Loucy (cell line): ENCODE measurements around the gene USP2.

Experiments used
- H2AFZ ChIP-seq: fragments of 200-600 bp; sonication (generic); 2 replicates; pipeline ENCODE4 v1.6.0; 2016; ENCODE audit warnings: antibody characterized with exemption, mild to moderate bottlenecking, low read length, moderate library complexity
- H3F3A ChIP-seq: fragments of 200-600 bp; 2 replicates; pipeline ENCODE4 v1.6.0; 2016; ENCODE audit warnings: antibody characterized with exemption, low read depth, mild to moderate bottlenecking
- H3K27me3 ChIP-seq: fragments of 200-600 bp; sonication (generic); 2 replicates; pipeline ENCODE4 v1.6.1; 2014; ENCODE audit warnings: low read length, mild to moderate bottlenecking; ENCODE audit not compliant: insufficient read depth, poor library complexity, severe bottlenecking
- H3K36me3 ChIP-seq: fragments of 200-600 bp; sonication (generic); 2 replicates; pipeline ENCODE4 v1.6.1; 2016; ENCODE audit warnings: low read length; ENCODE audit not compliant: insufficient read depth
- H3K4me1 ChIP-seq: fragments of 200-600 bp; sonication (generic); 2 replicates; pipeline ENCODE4 v1.5.1; 2014; ENCODE audit warnings: low read length, mild to moderate bottlenecking; ENCODE audit not compliant: insufficient read depth, poor library complexity, severe bottlenecking
- H3K4me2 ChIP-seq: fragments of 200-600 bp; sonication (generic); 2 replicates; pipeline ENCODE4 v1.6.0; 2014; ENCODE audit warnings: antibody characterized with exemption, low read length, low read depth, mild to moderate bottlenecking; ENCODE audit not compliant: poor library complexity, severe bottlenecking
- H3K4me3 ChIP-seq: fragments of 200-600 bp; sonication (generic); 2 replicates; pipeline ENCODE4 v1.5.1; 2014; ENCODE audit warnings: low read length, mild to moderate bottlenecking, mixed read lengths; ENCODE audit not compliant: poor library complexity, severe bottlenecking
- H3K79me2 ChIP-seq: fragments of 200-600 bp; sonication (generic); 2 replicates; pipeline ENCODE4 v1.6.1; 2014; ENCODE audit warnings: low read length; ENCODE audit not compliant: insufficient read depth
- H3K9ac ChIP-seq: fragments of 200-600 bp; sonication (generic); 2 replicates; pipeline ENCODE4 v1.6.0; 2014; ENCODE audit warnings: mild to moderate bottlenecking, low read depth, low read length, moderate library complexity; ENCODE audit not compliant: poor library complexity, severe bottlenecking
- H3K9me2 ChIP-seq: fragments of 200-600 bp; sonication (generic); replicated peaks from 2 replicates; pipeline ENCODE4 v1.6.1; 2016; ENCODE audit warnings: low read depth, low read length, mixed read lengths
- H3K9me3 ChIP-seq: fragments of 200-600 bp; sonication (generic); 2 replicates; pipeline ENCODE4 v1.6.1; 2014; ENCODE audit warnings: mild to moderate bottlenecking, antibody characterized with exemption, low read length, low read depth; ENCODE audit not compliant: insufficient read depth
- H4K20me1 ChIP-seq: fragments of 200-600 bp; sonication (generic); 2 replicates; pipeline ENCODE4 v1.6.0; 2014; ENCODE audit warnings: antibody characterized with exemption, low read length, mild to moderate bottlenecking; ENCODE audit not compliant: insufficient read depth, poor library complexity, severe bottlenecking
- EZH2phosphoT487 ChIP-seq: fragments of 200-600 bp; IDR thresholded peaks from 2 replicates; pipeline ENCODE4 v1.6.1; 2018; ENCODE audit warnings: antibody characterized with exemption, mild to moderate bottlenecking, moderate library complexity, borderline replicate concordance
- TF ChIP-seq, protein P1 (sequence below): fragments of 200-600 bp; sonication (generic); conservative IDR thresholded peaks from 2 replicates; pipeline ENCODE4 v1.5.1; 2014; ENCODE audit warnings: mild to moderate bottlenecking, antibody characterized with exemption, low read length

USP2 gene

DNA sequence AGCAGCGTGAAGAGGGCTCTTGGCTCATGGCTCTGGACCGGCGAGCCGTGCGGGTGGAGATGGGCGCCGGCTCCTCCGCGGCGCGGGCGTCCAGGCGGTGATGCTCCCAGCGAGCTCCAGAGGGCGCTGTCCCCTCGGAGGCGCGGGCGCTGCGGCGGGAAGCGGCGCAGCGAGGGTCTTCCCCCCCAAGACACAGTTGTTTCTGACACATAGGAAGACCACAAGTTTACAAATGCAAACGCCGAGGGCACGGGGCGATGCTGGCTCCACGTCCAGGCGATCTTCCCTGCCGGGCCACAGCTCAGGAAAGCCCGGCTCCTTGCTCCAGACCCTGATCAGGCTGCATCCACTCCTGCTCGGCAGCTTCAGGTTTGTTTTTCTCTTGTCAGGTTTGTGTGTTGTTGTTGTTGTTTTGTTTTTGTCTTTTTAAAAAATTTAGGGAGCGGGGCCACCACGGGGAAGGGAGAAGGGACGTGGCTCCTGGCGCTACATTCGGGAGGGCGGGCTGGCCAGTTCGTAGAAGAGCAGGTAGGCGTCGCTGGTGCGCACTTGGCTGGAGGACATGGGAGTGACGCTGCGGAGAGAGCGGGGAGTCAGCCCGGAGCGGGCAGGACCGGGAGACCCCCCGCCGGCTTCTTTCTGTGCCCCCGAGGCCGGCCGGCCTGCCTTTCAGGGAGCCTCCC is 25.0 kb downstream of the USP2 start:
- no peaks in the 10 kb centered on the region for H4K20me1 ChIP-seq
- H3K27me3 ChIP-seq = no peaks in the 10 kb centered on the region
- H3K4me2 ChIP-seq = peak overlapping the region; percentile 86
- peak overlapping the region; percentile 83 for H3K9ac ChIP-seq
- no peaks in the 10 kb centered on the region for H3K9me3 ChIP-seq
- no peaks in the 10 kb centered on the region for H3F3A ChIP-seq
- H3K9me2 ChIP-seq = no peaks in the 10 kb centered on the region
- H3K4me3 ChIP-seq = peak overlapping the region; percentile 90
- TF ChIP-seq, protein P1, sequence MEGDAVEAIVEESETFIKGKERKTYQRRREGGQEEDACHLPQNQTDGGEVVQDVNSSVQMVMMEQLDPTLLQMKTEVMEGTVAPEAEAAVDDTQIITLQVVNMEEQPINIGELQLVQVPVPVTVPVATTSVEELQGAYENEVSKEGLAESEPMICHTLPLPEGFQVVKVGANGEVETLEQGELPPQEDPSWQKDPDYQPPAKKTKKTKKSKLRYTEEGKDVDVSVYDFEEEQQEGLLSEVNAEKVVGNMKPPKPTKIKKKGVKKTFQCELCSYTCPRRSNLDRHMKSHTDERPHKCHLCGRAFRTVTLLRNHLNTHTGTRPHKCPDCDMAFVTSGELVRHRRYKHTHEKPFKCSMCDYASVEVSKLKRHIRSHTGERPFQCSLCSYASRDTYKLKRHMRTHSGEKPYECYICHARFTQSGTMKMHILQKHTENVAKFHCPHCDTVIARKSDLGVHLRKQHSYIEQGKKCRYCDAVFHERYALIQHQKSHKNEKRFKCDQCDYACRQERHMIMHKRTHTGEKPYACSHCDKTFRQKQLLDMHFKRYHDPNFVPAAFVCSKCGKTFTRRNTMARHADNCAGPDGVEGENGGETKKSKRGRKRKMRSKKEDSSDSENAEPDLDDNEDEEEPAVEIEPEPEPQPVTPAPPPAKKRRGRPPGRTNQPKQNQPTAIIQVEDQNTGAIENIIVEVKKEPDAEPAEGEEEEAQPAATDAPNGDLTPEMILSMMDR = peak; percentile 86
- no peak for TF ChIP-seq EZH2phosphoT487
- H3K79me2 ChIP-seq = no peaks in the 10 kb centered on the region
- H3K36me3 ChIP-seq = no peaks in the 10 kb centered on the region
- peaks cover 10% of the 10 kb centered on the region for H3K4me1 ChIP-seq
- H2AFZ ChIP-seq = peak overlapping the region; percentile 100

DNA sequence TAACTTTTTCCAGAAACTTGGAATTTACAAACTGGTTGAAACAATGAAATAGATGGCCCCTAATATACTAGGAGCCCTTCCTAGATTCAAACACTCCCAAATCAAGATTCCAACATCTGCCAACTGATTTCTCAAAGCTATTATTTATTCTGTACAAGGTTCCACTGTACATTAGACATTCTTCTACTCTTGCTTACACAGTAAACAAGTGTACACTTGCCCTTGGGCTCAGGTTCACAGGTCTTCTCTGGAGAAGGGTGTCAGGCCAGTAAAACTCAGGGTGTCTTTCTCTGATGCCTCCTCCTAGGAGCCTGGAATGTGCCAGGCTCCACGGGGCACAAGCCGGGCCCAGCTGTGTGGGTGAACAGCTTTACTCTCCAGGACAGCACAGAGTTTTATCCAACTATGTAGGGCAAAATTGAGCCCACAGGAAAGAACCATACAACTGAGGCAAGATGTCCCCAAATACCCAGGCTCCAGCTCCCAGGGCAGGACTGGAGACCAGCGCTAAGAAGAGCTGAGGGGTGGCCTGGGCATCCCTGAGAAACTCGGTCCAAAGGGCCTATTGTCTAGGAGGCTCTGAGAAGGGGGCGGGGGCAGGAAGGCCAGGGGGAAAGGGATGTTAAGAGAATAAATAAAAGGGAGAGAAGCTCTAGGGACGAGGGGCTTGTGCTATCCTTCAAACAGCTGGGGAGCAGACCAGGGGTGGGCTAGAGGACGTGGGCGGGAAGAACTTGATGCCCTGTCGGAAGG is 26.2 kb downstream of the USP2 start:
- no peak overlapping the region for H2AFZ ChIP-seq
- no peak overlapping the region for H3K4me3 ChIP-seq
- H3K9ac ChIP-seq = no peak overlapping the region
- no peaks in the 10 kb centered on the region for H3K27me3 ChIP-seq
- H3K4me2 ChIP-seq = no peak overlapping the region
- TF ChIP-seq EZH2phosphoT487 = no peak
- TF ChIP-seq, protein P1 = no peak
- H3F3A ChIP-seq = no peaks in the 10 kb centered on the region
- no peaks in the 10 kb centered on the region for H3K9me2 ChIP-seq
- H3K9me3 ChIP-seq = no peaks in the 10 kb centered on the region
- no peaks in the 10 kb centered on the region for H4K20me1 ChIP-seq
- no peaks in the 10 kb centered on the region for H3K79me2 ChIP-seq
- H3K36me3 ChIP-seq = no peaks in the 10 kb centered on the region
- peaks cover 10% of the 10 kb centered on the region for H3K4me1 ChIP-seq

DNA sequence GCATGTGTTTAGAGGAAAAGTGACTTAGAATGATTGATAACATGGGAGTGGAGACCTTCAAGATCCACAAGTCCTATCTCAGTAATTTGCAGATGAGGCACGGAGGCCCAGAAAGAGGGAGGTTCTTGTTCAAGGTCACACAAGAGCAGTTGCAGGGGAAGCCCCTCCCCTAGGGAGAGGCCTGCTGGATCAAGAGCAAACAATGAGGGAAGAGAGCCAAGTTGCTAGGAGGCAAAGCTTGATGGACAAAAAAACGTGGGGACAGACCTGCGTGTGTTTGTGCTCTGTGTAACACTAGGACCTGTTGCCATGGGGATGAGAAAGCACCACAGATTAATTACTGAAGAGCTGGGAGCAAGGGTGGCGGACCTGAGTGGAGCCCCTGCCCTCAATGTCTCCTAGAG is 28.6 kb downstream of the USP2 start:
- H3K4me1 ChIP-seq = no peaks in the 10 kb centered on the region
- no peak overlapping the region for H3K4me3 ChIP-seq
- H3K27me3 ChIP-seq = no peaks in the 10 kb centered on the region
- H3K36me3 ChIP-seq = no peaks in the 10 kb centered on the region
- H2AFZ ChIP-seq = no peak overlapping the region; the same call in 1 of the 2 replicates
- no peaks in the 10 kb centered on the region for H3K9me3 ChIP-seq
- H3K9ac ChIP-seq = no peak overlapping the region
- H3K79me2 ChIP-seq = no peaks in the 10 kb centered on the region
- no peaks in the 10 kb centered on the region for H4K20me1 ChIP-seq
- no peaks in the 10 kb centered on the region for H3K9me2 ChIP-seq
- TF ChIP-seq EZH2phosphoT487 = no peak
- TF ChIP-seq, protein P1 = no peak
- no peaks in the 10 kb centered on the region for H3F3A ChIP-seq
- H3K4me2 ChIP-seq = no peak overlapping the region
